Liver (tissue), 9 donors: ENCODE data around the gene TTLL5. TPM values are rescaled to one million over a fixed set of nuclear protein-coding genes. Genes with fewer than 3 reads are reported as not detected.

ENCODE experiments used
- DNase-seq: peaks from one replicate; pipeline ENCODE4 v3.0.0-alpha.2; 2017; ENCODE audit warnings: low spot score
- H3K27ac ChIP-seq, 2 donors: one replicate each; pipeline ENCODE4 v1.7.0; 2013; ENCODE audit warnings: inconsistent platforms in 2 of 2, low read length in 2 of 2, control low read depth in 1 of 2, low read depth in 1 of 2, mild to moderate bottlenecking in 1 of 2
- H3K27me3 ChIP-seq, 4 donors: one replicate each; pipeline versions ENCODE4 v1.6.1 to v1.7.0; 2013; ENCODE audit warnings: low read length in 3 of 4, inconsistent platforms in 1 of 4, mild to moderate bottlenecking in 1 of 4, moderate library complexity in 1 of 4; ENCODE audit not compliant: control insufficient read depth in 4 of 4, insufficient read depth in 4 of 4
- H3K36me3 ChIP-seq, 4 donors: one replicate each; pipeline versions ENCODE4 v1.6.1 to v1.7.0; 2013; ENCODE audit warnings: low read length in 3 of 4, mild to moderate bottlenecking in 3 of 4, low read depth in 1 of 4, moderate library complexity in 1 of 4; ENCODE audit not compliant: control insufficient read depth in 4 of 4, insufficient read depth in 3 of 4
- H3K4me1 ChIP-seq, 4 donors: one replicate each; pipeline versions ENCODE4 v1.6.1 to v1.7.0; 2013; ENCODE audit warnings: low read length in 3 of 4, mild to moderate bottlenecking in 3 of 4, moderate library complexity in 1 of 4; ENCODE audit not compliant: control insufficient read depth in 4 of 4, insufficient read depth in 4 of 4
- H3K4me3 ChIP-seq, 3 donors: one replicate each; pipeline versions ENCODE4 v1.6.1 to v1.7.0; 2013; ENCODE audit warnings: low read length in 3 of 3, control low read depth in 1 of 3, low read depth in 1 of 3, mild to moderate bottlenecking in 1 of 3
- H3K9ac ChIP-seq, 2 donors: one replicate each; pipeline ENCODE4 v1.7.0; 2013; ENCODE audit warnings: low read length in 2 of 2, mild to moderate bottlenecking in 2 of 2, moderate library complexity in 2 of 2, control low read depth in 1 of 2, low read depth in 1 of 2
- H3K9me3 ChIP-seq, 4 donors: one replicate each; pipeline versions ENCODE4 v1.6.1 to v1.7.0; 2013; ENCODE audit warnings: low read length in 3 of 4; ENCODE audit not compliant: control insufficient read depth in 4 of 4
- ATF3 ChIP-seq: IDR thresholded peaks from 2 replicates; pipeline ENCODE4 v1.6.1; 2016; ENCODE audit warnings: antibody characterized with exemption
- CTCF ChIP-seq: fragments of 150-350 bp; IDR thresholded peaks from 2 replicates; pipeline ENCODE4 v1.5.1; 2017; ENCODE audit warnings: improper control_type of control experiment, low read depth, low read length; ENCODE audit not compliant: missing input control
- EGR1 ChIP-seq, 2 donors: IDR thresholded peaks; 2 replicates each; pipeline ENCODE4 v1.6.1; 2016 to 2018; ENCODE audit warnings: antibody characterized with exemption in 2 of 2, low read depth in 2 of 2
- FOXA1 ChIP-seq: IDR thresholded peaks from 2 replicates; pipeline ENCODE4 v1.6.1; 2016; ENCODE audit warnings: antibody characterized with exemption
- HNF4A ChIP-seq, 2 donors: conservative IDR thresholded peaks; 2 replicates each; pipeline ENCODE4 v1.6.1; 2016; ENCODE audit warnings: antibody characterized with exemption in 2 of 2, mild to moderate bottlenecking in 2 of 2
- HNF4G ChIP-seq: IDR thresholded peaks from 2 replicates; pipeline ENCODE4 v1.6.1; 2016; ENCODE audit warnings: antibody characterized with exemption
- MAX ChIP-seq: IDR thresholded peaks from 2 replicates; pipeline ENCODE4 v1.6.1; 2016; ENCODE audit warnings: antibody characterized with exemption
- NR2F2 ChIP-seq: IDR thresholded peaks from 2 replicates; pipeline ENCODE4 v1.6.1; 2016; ENCODE audit warnings: antibody characterized with exemption
- RAD21 ChIP-seq, 2 donors: IDR thresholded peaks; 2 replicates each; pipeline ENCODE4 v1.6.1; 2016; ENCODE audit warnings: antibody characterized with exemption in 2 of 2, mild to moderate bottlenecking in 2 of 2
- RXRA ChIP-seq, 2 donors: IDR thresholded peaks; 2 replicates each; pipeline ENCODE4 v1.6.1; 2017 to 2018; ENCODE audit warnings: antibody characterized with exemption in 2 of 2, mild to moderate bottlenecking in 1 of 2
- SP1 ChIP-seq: IDR thresholded peaks from 2 replicates; pipeline ENCODE4 v1.6.1; 2018; ENCODE audit warnings: antibody characterized with exemption, mild to moderate bottlenecking
- YY1 ChIP-seq: IDR thresholded peaks from 2 replicates; pipeline ENCODE4 v1.6.1; 2016; ENCODE audit warnings: antibody characterized with exemption, mild to moderate bottlenecking
- WGBS: extraction: QIAGEN DNeasy Blood & Tissue Kit; methylation state at CpG from one replicate; pipeline ENCODE4 v1.1.7; 2013; 5-methylcytosine and 5-hydroxymethylcytosine counted together
- polyA plus RNA-seq, 2 donors: library from polyadenylated mRNA; stranded (reverse) in 1 of 2; unstranded in 1 of 2; fragments of 200-250 nt in 1 of 2; fragments of >200 nt in 1 of 2; fragmentation: Nextera tagmentation in 1 of 2; extraction: Ambion mirVana in 1 of 2; gene quantifications; one replicate each; pipeline versions ENCODE4 v1.2.1 to v1.2.3, GENCODE V29; 2013 to 2015
- total RNA-seq, 2 donors: library from RNA; depleted of rRNA; stranded (reverse); fragments of >200 nt; gene quantifications; one replicate each; pipeline ENCODE4 v1.2.3, GENCODE V29; 2014
- donor health status: healthy.
- donor health status: healthy.
- donor health status: healthy.
- donor health status: healthy.
- donor health status: healthy.

TTLL5 gene
- total and polyA plus RNA-seq, 4 donors = 4.3 to 14.2 (median 9.8) TPM

GRCh38 chr14:75989134-75989533 lies 328.1 kb downstream of the TTLL5 start (continued):
- peak; percentile 50 to 54 for TF ChIP-seq RAD21 (IDR thresholded peaks at IDR 0.05)
- TF ChIP-seq CTCF = no peak
- TF ChIP-seq HNF4G = peak; percentile 88
- peak; percentile 84 to 94 for TF ChIP-seq RXRA (IDR thresholded peaks at IDR 0.05)
- TF ChIP-seq YY1 = peak; percentile 83
- peak; percentile 94 to 95 for TF ChIP-seq HNF4A (conservative IDR thresholded peaks at IDR 0.05)
- peak; percentile 97 for TF ChIP-seq SP1
- TF ChIP-seq ATF3 = peak; percentile 96
- TF ChIP-seq MAX = peak; percentile 100
- peak; percentile 92 for TF ChIP-seq NR2F2

- WGBS = 98% methylated on average over 4 of the region's 4 CpGs
- H3K27ac ChIP-seq = peak overlapping the region; percentile 68 to 84
These were observed 329.3 kb downstream of the TTLL5 start for GRCh38 chr14:75990297-75990696.

GRCh38 chr14:75991753-75992152 lies 330.7 kb downstream of the TTLL5 start:
- no peak overlapping the region for H3K9ac ChIP-seq
- 91% methylated on average over 4 of the region's 4 CpGs for WGBS
- H3K4me3 ChIP-seq = no peak overlapping the region
- H3K27me3 ChIP-seq = no peaks in the 10 kb centered on the region
- H3K9me3 ChIP-seq = no peaks in the 10 kb centered on the region
- H3K4me1 ChIP-seq = peaks cover 8 to 33% (median 11%) of the 10 kb centered on the region in 4 donors
- H3K27ac ChIP-seq = no peak overlapping the region
- no peak for DNase-seq
- H3K36me3 ChIP-seq = peaks cover 2 to 28% (median 10%) of the 10 kb centered on the region in 4 donors
- TF ChIP-seq CTCF (no peak), HNF4A (conservative IDR thresholded peaks at IDR 0.05) (no peak), YY1 (no peak), FOXA1 (no peak), EGR1 (IDR thresholded peaks at IDR 0.05; ENCODE audit: low read depth in 2 of 2) (no peak), NR2F2 (no peak)

More at GRCh38 chr14:75990297-75990696, 329.3 kb downstream of the TTLL5 start:
- Histone ChIP-seq H3K9ac (no peak overlapping the region), H3K4me3 (no peak overlapping the region), H3K9me3 (no peaks in the 10 kb centered on the region), H3K27me3 (no peaks in the 10 kb centered on the region), H3K36me3 (peaks cover 0 to 21% (median 9%) of the 10 kb centered on the region in 4 donors), H3K4me1 (peaks cover 8 to 34% (median 14%) of the 10 kb centered on the region in 4 donors)
- TF ChIP-seq HNF4A (conservative IDR thresholded peaks at IDR 0.05) = no peak
- TF ChIP-seq ATF3 = no peak
- no peak for TF ChIP-seq EGR1 (IDR thresholded peaks at IDR 0.05; ENCODE audit: low read depth in 2 of 2)
- no peak for TF ChIP-seq MAX
- TF ChIP-seq HNF4G = no peak
- TF ChIP-seq FOXA1 = no peak
- no peak for DNase-seq
